ENCODE data around the gene VASH2. TPM values are rescaled to one million over a fixed set of nuclear protein-coding genes. Genes with fewer than 3 reads are reported as not detected.

Gene VASH2
- total RNA-seq, 1 donor from 2014 or later: 59.8 TPM

DNA sequence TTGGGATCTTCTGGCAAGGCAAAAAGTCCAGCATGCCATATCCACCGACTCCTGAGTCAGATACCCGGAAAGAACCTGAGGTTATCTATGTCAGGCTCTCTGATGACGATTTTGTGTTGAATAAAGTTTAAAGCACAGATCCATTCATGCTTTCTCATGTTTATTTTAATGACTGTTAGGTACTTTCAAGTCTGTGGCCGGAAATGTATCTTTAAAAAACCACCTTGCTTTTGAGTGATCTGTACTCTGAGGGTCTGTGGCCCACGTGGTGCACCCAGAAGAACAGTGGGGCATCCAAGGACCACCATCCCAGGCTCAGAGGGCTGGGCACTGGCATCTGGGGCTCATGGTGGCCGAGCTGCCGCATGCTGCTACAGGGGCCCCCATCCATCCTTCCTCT is 30.1 kb upstream of the VASH2 start:
- DNase-seq: no peak
- Mint-ChIP-seq H3K27ac (ENCODE audit: unreplicated experiment) (no peak overlapping the region), H3K4me1 (ENCODE audit: low read depth, unreplicated experiment) (peaks cover 49% of the 10 kb centered on the region), H3K4me3 (ENCODE audit: unreplicated experiment) (no peak overlapping the region), H3K27me3 (ENCODE audit: unreplicated experiment) (peaks cover 7% of the 10 kb centered on the region), H3K36me3 (ENCODE audit: unreplicated experiment) (no peaks in the 10 kb centered on the region), H3K9me3 (ENCODE audit: unreplicated experiment) (peaks cover 13% of the 10 kb centered on the region)
- TF ChIP-seq, protein P1, sequence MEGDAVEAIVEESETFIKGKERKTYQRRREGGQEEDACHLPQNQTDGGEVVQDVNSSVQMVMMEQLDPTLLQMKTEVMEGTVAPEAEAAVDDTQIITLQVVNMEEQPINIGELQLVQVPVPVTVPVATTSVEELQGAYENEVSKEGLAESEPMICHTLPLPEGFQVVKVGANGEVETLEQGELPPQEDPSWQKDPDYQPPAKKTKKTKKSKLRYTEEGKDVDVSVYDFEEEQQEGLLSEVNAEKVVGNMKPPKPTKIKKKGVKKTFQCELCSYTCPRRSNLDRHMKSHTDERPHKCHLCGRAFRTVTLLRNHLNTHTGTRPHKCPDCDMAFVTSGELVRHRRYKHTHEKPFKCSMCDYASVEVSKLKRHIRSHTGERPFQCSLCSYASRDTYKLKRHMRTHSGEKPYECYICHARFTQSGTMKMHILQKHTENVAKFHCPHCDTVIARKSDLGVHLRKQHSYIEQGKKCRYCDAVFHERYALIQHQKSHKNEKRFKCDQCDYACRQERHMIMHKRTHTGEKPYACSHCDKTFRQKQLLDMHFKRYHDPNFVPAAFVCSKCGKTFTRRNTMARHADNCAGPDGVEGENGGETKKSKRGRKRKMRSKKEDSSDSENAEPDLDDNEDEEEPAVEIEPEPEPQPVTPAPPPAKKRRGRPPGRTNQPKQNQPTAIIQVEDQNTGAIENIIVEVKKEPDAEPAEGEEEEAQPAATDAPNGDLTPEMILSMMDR (IDR thresholded peaks at IDR 0.05; ENCODE audit: partially characterized antibody, unreplicated experiment): no peak

DNA sequence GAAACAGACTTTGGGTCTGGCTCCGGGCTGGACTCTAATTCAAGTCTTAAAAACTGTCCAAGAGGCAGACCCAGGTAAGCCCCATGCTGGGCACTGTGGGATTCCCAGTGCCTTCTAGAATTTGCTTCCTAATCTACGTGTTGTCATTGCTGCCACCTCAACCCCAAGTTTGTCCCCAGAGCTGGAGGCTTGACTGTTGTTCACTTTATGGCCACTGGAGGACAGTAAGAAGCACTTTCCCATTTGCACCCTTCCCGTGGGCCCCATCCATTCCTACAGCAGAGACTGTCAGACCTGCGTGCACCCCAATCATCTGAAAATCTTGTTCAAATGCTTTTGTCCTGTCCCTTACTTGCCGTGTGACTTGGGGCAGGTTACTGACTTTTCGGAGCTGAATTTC is 29.4 kb upstream of the VASH2 start:
- peaks cover 8% of the 10 kb centered on the region for H3K27me3 Mint-ChIP-seq (ENCODE audit: unreplicated experiment)

DNA sequence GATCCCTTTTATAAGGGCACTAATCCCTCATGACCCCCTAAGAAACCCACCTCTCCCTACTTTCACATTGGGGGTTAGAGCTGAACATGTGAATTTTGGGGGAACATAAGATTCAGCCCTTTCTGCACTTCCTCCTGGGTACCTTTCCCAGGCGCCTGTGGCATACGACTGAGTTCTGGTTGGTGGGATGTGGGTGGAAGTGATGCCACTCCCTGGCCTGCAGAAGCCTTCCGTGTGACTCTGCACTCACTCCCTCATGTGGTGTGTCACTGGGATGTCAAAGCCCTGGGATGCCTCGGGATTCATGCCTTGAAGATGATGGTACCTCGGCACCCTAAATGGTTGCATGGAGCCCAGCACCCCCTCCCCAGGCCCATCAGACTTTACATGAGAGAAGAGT is 28.3 kb upstream of the VASH2 start:
- H3K9me3 Mint-ChIP-seq (ENCODE audit: unreplicated experiment): peaks cover 12% of the 10 kb centered on the region
- no peak overlapping the region for H3K4me3 Mint-ChIP-seq (ENCODE audit: unreplicated experiment)
- H3K36me3 Mint-ChIP-seq (ENCODE audit: unreplicated experiment): no peaks in the 10 kb centered on the region
- no peak for DNase-seq
- peaks cover 36% of the 10 kb centered on the region for H3K4me1 Mint-ChIP-seq (ENCODE audit: low read depth, unreplicated experiment)
- peak overlapping the region; percentile 75 for H3K27ac Mint-ChIP-seq (ENCODE audit: unreplicated experiment)
- TF ChIP-seq, protein P1 (IDR thresholded peaks at IDR 0.05; ENCODE audit: partially characterized antibody, unreplicated experiment): no peak
- H3K27me3 Mint-ChIP-seq (ENCODE audit: unreplicated experiment): peaks cover 5% of the 10 kb centered on the region

More for the DNA sequence above, 29.4 kb upstream of the VASH2 start:
- TF ChIP-seq, protein P1 (IDR thresholded peaks at IDR 0.05; ENCODE audit: partially characterized antibody, unreplicated experiment): peak; percentile 26
- H3K36me3 Mint-ChIP-seq (ENCODE audit: unreplicated experiment): no peaks in the 10 kb centered on the region
- H3K9me3 Mint-ChIP-seq (ENCODE audit: unreplicated experiment): peaks cover 12% of the 10 kb centered on the region
- no peak overlapping the region for H3K4me3 Mint-ChIP-seq (ENCODE audit: unreplicated experiment)
- no peak for DNase-seq
- H3K27ac Mint-ChIP-seq (ENCODE audit: unreplicated experiment): peak overlapping the region; percentile 6
- peaks cover 46% of the 10 kb centered on the region for H3K4me1 Mint-ChIP-seq (ENCODE audit: low read depth, unreplicated experiment)

DNA sequence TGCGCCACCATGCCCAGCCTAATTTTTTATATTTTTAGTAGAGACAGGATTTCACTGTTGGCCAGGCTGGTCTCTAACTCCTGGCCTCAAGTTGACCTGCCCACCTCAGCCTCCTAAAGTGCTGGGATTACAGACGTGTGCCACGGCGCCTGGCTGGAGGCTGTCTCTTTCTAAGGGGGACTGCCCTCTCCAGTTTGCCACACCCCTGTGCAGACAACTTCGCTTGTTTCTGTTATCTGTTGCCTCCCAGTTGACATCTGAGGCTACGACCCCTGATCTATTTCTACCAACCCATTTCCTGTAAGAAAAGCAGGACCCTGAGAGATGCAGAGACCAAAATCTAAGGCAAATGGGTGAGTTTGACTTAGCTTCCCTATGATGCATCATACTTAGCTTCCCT is 24.0 kb upstream of the VASH2 start:
- H3K4me1 Mint-ChIP-seq (ENCODE audit: low read depth, unreplicated experiment): peaks cover 35% of the 10 kb centered on the region

More for the DNA sequence above, 24.0 kb upstream of the VASH2 start:
- peaks cover 14% of the 10 kb centered on the region for H3K9me3 Mint-ChIP-seq (ENCODE audit: unreplicated experiment)
- H3K4me3 Mint-ChIP-seq (ENCODE audit: unreplicated experiment): no peak overlapping the region
- TF ChIP-seq, protein P1 (IDR thresholded peaks at IDR 0.05; ENCODE audit: partially characterized antibody, unreplicated experiment): no peak
- no peak for DNase-seq
- H3K27me3 Mint-ChIP-seq (ENCODE audit: unreplicated experiment): peaks cover 5% of the 10 kb centered on the region
- H3K36me3 Mint-ChIP-seq (ENCODE audit: unreplicated experiment): no peaks in the 10 kb centered on the region
- no peak overlapping the region for H3K27ac Mint-ChIP-seq (ENCODE audit: unreplicated experiment)
